Inferior parietal cortex (tissue), 1 donor: ENCODE data around the gene STAM.
A peak's percentile ranks its signal among the peaks of the same experiment; 100 is the strongest.

Experiments
- DNase-seq: peaks from one replicate; pipeline ENCODE4 v3.0.0-alpha.2; 2016; ENCODE audit errors: extremely low spot score

Gene STAM

DNA sequence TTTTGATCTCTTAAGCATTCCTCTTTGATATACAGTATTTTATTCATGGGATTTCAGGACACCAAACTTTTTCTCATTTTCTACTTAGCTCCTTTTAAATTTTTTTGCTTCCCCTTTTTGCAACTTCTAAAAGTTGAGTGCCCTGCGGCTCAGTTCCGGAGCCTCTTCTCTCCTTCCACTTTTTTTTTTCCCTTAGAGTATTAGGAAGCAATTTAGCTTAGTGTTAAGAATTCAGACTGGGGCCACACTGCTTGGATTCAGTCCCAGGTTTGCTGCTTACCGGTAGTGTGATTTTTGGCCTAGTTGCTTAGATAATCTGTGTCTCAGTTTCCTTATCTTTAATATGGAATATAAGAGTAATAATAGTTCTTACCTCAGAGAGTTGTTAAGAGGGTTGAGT, 3.4 kb downstream of the STAM start:
- DNase-seq: no peak

DNA sequence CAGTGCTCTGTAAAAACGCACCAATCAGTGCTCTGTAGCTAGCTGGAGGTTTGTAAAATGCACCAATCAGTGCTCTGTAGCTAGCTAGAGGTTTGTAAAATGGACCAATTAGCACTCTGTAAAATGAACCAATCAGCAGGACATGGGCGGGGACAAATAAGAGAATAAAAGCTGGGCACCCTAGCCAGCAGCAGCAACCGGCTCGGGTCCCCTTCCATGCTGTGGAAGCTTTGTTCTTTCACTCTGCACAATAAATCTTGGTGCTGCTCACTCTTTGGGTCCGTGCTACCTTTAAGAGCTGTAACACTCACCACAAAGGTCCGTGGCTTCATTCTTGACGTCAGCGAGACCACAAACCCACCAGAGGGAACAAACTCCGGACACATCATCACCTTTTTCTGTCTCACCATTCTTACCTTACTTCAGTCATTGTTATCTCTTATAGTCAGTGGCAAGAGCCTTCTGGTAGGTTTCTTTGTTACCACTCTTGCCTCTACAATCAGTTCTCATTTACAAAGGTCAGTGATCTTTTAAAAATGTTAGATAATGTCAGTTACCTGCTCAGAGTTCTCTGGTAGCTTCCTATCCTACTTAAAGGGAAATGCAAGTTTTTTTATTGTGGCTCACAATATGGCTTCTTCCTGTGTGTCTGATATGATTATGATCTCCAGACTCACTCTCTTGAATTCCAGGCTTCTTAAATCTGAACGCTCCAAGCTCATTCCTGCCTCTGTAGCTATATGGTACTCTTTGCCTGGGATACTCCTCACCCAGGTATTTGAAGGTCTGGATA, 4.5 kb downstream of the STAM start:
- DNase-seq: no peak

GRCh38 chr10:17649052-17649451, 5.1 kb downstream of the STAM start:
- DNase-seq: no peak

DNA sequence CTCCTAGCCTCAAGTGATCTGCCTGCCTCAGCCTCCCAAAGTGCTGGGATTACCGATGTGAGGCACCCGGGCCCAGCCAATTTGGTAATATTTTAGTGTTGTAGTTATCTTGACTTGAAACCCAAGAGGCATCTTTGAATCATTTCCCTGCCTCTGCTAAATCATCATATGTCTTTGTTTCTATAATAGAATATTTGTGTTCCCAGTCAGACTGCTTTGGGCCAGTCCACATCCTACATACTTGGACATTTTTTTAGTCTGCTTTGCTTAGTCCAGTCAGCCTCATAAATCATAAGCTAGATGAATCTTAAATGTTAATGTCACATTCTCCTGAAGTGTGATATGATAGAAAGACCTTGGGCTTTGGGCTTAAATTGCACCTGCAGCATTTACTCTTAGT, 5.9 kb downstream of the STAM start:
- DNase-seq: no peak

DNA sequence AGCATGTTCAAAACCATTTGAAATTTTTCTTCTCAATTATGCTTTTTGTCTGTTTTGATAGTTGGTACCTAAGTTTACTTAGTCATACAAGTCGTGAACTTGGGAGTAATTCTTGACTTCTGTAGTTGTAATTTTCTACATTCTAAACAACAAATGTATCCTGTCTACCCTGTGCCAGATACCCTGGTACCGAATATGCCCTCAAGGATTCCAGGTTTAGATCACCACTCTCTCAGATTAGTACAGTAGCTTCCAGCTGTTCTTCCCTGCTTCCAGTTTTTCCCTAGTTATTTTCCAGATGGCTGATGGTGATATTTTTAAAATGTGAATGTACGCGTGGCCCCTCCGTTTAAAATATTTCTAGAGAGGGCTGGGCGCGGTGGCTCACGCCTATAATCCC, 6.5 kb downstream of the STAM start:
- DNase-seq: no peak

DNA sequence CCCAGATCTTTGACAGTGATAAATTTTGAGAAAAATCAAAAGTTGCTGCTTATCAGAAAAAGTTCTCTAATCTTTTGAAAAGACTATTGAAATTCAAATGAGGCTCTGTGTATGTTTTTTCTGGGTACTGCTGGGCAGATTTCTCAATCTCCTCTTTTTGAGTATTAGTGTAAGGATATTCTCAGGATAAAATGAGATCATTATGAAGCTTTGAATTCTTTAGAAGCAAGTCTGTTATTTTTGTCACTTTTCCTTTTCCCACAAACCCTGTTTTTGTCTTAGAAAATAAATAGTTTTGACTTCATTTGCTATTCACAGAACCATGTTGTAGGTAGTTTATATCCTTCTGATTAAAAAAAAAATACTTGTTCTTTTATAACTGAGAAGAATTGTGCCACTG, 7.9 kb downstream of the STAM start:
- DNase-seq: no peak

GRCh38 chr10:17652585-17652984, 8.6 kb downstream of the STAM start:
- no peak for DNase-seq

GRCh38 chr10:17655009-17655408, 11.1 kb downstream of the STAM start:
- no peak for DNase-seq

DNA sequence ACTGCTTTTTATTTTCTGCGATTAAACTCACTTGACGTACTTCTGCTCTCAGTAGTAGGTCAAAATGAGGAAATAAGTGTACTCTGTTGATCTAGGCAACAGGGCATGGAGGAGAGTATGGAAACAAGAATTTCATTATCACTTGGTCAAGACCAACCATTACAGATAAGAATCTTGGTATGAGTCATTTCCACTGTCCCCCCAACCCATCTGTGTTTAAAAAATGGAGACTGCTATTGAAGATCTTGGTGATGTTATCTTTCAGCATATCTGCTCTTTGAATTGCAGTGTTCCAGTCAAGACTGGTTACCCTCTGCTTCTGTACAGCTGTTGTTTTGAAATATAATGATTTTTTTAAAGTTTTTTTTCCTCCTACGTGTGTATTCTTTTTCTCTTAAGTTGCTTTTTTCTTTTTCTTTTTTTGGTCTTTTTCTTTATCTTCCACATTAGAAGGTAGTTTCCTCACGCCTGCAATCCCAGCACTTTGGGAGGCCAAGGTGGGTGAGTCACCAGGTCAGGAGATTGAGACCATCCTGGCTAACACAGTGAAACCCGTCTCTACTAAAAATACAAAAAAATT, 11.7 kb downstream of the STAM start:
- no peak for DNase-seq

DNA sequence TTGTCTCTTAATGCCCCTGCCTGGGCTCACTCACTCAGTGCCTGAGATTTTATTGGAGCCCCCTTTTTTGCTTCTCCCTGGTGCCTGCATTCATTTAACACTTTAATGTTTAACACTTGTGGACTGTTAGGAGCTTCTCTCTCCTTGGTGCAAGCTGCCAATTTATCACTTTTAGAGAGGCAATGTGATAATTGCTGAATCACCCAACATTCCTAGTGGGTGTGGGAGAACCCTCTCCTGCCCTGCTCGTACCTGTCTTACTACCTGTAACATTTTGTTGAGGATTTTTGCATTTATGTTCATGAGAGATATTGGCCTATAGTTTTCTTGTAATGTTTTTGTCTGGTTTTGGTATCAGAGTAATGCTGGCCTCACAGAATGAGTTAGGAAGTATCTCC, 13.2 kb downstream of the STAM start:
- no peak for DNase-seq

GRCh38 chr10:17659365-17659764, 15.4 kb downstream of the STAM start:
- DNase-seq: no peak

DNA sequence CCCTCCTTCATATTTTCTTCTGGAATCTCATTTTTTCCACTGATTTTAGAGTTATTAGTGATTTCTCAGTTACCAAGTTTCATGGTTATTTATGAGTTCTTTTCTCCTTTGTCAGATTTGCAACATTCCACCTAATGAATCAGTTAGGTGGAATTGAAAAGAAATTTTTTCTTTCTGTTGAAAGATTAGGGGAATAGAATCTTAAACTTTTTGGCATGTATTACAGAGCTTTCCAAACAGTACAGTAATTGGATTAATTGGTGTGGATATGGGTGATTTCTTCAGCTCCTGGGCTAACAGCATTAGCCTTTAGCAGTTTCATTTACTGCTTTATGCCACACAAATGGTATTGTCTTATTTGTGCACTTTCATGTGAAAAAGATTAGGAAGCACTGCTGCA, 17.0 kb downstream of the STAM start:
- DNase-seq: no peak

DNA sequence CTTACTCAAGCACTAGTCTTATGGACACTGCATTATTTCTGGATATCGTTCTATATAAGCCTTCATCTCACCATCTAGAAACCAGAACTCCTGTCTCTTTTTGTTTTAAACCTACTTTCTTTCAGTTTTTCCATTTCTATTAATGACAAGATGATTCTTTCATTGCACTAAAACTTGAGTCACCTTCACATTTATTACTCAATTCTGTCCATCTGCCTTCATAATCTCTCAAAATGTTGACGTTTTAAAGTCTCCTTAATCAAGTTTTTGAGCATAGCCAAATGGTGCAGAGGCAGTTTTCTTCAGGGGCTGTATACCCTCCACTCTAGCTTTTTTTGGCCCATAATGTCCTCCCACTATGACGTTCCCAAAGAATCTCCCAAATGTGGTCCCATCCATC, 17.6 kb downstream of the STAM start:
- no peak for DNase-seq

DNA sequence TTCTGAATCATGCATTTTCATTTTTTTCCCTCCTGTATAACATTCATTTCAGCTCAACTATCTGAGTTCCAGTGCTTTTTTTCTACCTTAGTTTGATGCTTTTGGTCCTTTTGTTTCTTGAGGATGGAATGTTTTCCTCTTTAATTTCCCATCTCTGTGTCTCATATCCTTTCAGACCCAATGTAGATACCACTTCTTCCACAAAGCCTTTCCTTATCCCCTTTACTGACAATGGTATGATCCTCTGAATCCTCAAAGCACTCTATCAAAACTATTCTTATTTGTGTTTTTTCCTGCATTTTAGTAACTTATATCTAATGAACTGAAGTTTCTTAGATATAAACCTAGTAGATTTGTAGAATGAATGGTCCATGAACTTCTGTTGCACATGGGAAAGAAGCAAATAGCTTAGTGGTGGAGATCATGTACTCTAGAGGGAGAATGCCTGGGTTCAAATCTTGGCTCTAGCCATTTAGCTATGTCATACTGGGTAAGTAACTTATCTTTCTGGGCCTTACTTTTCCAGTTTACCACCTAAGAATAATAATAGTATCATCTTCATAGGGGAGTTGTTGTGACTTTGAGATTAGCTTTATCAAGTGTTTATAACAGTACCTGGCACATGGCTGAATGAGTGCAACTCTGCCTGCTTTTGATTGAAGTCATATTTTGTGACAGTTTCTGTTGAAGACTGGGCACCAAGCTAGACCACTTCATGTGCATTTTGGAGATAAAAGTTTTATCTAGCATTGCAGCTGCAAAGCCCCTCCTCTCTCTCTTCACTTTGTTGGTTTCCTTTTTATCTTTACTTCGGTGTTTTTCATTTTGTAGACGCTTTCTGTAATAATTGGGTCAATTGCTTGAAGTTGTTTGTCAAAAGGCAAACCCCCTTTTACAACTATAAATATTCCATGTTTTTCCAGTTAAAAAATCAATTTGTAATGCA, 18.5 kb downstream of the STAM start:
- no peak for DNase-seq

- DNase-seq: no peak
Observed at GRCh38 chr10:17663450-17663849, 19.5 kb downstream of the STAM start.

DNA sequence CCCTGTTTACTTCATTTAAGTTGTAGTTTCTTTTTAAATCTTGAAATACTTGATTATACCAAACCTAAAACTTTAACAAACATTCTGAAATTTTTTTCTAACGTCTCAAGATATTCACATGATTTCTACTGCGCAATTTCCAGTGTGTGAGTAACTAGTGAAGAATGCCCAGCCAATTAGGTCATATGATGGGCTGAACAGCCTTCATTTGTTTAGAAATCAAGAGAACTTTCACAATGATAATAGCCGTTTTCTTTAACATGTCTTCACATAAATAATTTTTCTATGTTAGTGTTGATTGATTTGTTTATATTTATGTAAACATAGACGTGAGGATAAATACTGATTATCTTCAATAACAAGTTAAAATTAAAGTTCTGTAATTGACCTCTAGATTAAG, 21.8 kb downstream of the STAM start:
- DNase-seq: peak; percentile 69

- no peak for DNase-seq
Observed at GRCh38 chr10:17668435-17669184, 24.7 kb downstream of the STAM start.

DNA sequence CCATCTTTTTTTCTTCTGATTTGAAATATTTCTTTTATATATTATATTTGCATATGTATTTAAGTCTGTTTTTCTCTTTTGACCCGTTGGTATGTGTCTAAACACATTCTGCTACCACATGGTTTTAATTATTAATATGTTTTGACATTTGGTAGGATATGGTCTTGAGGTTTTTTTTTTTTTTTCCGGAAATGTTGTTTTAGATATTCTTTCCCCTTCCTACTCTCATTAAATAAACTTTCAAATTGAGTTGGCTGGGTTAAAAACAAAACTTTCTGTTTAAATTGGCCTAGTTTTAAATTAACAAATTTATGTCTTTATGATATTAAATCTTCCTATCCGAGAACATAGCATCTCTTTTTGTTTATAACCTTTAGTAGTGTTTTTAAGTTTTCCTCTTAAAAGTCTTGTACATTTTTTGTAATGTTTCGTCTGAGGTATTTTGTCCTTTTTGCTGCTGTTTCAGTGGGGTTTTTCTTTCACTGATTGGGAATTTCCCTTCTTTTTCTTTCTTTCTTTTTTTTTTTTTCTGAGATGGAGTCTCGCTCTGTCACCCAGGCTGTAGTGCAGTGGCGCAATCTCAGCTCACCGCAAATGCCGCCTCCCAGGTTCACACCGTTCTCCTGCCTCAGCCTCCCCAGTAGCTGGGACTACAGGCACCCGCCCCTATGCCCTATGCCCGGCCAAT, 25.4 kb downstream of the STAM start:
- no peak for DNase-seq

GRCh38 chr10:17671307-17671706, 27.4 kb downstream of the STAM start:
- DNase-seq: no peak

- DNase-seq: no peak
Observed at GRCh38 chr10:17673471-17674061, 29.6 kb downstream of the STAM start.

DNA sequence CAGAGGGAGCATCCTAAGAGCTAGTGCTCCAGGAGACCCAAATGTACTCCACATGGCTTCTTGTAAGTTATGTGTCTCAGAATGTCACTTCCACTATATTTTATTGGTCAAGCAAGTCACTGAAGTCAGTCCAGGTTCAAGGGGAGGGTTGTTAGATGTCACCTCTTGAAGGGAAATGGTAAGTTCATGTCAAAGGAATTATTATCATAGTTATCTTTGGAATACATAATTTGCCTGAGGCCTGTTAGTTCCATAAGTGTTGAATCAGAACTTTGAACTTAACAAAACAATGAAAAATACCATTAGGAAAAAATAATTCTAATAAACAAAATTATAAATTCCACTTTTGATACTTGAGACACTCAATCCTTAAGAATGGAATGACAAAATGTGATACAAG, 30.6 kb downstream of the STAM start:
- no peak for DNase-seq
